ENCODE data around the gene IFNGR2. TPM values are rescaled to one million over a fixed set of nuclear protein-coding genes. Genes with fewer than 3 reads are reported as not detected.

Gene IFNGR2
- total and polyA plus RNA-seq, 2 of the 8 experiments (the other 6 are each of a cell fraction or from before 2014, with no cell fraction given) = 36.0 to 46.4 TPM

DNA sequence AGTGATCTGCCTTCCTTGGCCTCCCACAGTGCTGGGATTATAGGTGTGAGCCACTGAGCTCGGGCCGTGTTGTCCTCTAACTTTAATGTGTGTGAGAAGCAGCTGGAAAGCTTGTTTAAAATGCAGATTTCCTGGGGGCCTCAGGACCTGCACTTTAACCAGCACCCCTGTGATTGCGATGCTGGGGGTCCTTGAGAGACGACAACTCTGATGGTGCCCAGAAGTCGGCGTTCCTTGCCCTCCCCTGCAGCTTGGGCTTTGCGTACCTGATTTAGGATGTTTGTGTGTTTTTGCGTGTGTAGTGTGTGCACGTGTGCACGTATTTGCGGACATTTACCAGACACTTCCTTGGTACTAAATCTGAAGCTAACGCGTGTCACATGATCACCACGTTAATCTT is 10.9 kb downstream of the IFNGR2 start (continued):
- TF ChIP-seq, protein P1, sequence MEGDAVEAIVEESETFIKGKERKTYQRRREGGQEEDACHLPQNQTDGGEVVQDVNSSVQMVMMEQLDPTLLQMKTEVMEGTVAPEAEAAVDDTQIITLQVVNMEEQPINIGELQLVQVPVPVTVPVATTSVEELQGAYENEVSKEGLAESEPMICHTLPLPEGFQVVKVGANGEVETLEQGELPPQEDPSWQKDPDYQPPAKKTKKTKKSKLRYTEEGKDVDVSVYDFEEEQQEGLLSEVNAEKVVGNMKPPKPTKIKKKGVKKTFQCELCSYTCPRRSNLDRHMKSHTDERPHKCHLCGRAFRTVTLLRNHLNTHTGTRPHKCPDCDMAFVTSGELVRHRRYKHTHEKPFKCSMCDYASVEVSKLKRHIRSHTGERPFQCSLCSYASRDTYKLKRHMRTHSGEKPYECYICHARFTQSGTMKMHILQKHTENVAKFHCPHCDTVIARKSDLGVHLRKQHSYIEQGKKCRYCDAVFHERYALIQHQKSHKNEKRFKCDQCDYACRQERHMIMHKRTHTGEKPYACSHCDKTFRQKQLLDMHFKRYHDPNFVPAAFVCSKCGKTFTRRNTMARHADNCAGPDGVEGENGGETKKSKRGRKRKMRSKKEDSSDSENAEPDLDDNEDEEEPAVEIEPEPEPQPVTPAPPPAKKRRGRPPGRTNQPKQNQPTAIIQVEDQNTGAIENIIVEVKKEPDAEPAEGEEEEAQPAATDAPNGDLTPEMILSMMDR (IDR thresholded peaks at IDR 0.05; ENCODE audit: control extremely low read depth in 1 of 3, insufficient read depth in 1 of 3, low read depth in 1 of 3, low read length in 3 of 3) = no peak
- TF ChIP-seq CHD2 (IDR thresholded peaks at IDR 0.05; ENCODE audit: low read length) (no peak), CBX5 (IDR thresholded peaks at IDR 0.05; ENCODE audit: low read depth, low read length) (no peak), ASH2L (IDR thresholded peaks at IDR 0.05; ENCODE audit: low read length) (no peak), JUND (IDR thresholded peaks at IDR 0.05; ENCODE audit: low read length) (no peak), SIRT6 (IDR thresholded peaks at IDR 0.05; ENCODE audit: low read length) (no peak), POLR2AphosphoS5 (IDR thresholded peaks at IDR 0.05; ENCODE audit: low read depth, low read length) (no peak), TAF1 (IDR thresholded peaks at IDR 0.05; ENCODE audit: low read depth, low read length) (no peak), HDAC2 (IDR thresholded peaks at IDR 0.05; ENCODE audit: borderline replicate concordance in 1 of 2, low read depth in 2 of 2, low read length in 2 of 2) (no peak)
